Upper lobe of left lung (tissue), 6 donors: Measurements from ENCODE around the gene MX2. TPM values are rescaled to one million over a fixed set of nuclear protein-coding genes. Genes with fewer than 3 reads are reported as not detected.

Experiments used
- ATAC-seq, 2 donors: fragments of 200-7000 bp; cut with Tn5 transposase; one replicate each; pipeline ENCODE4 v1.9.1; 2022; ENCODE audit warnings: mild to moderate bottlenecking in 2 of 2, moderate library complexity in 2 of 2; ENCODE audit not compliant: low FRiP score in 2 of 2
- DNase-seq, 2 donors: peaks; one replicate each; pipeline ENCODE4 v3.0.0-alpha.2; 2019 to 2020
- H3K27ac ChIP-seq, 4 donors: fragments of 200-600 bp; sonication (generic); one replicate each; pipeline ENCODE4 v1.5.1; 2016 to 2019
- H3K27me3 ChIP-seq, 4 donors: fragments of 200-600 bp; sonication (generic); one replicate each; pipeline ENCODE4 v1.5.1; 2017 to 2019
- H3K36me3 ChIP-seq, 4 donors: fragments of 200-600 bp; sonication (generic); one replicate each; pipeline ENCODE4 v1.5.1; 2016 to 2019
- H3K4me1 ChIP-seq, 4 donors: fragments of 200-600 bp; sonication (generic); one replicate each; pipeline ENCODE4 v1.5.1; 2018 to 2019
- H3K4me3 ChIP-seq, 4 donors: fragments of 200-600 bp; sonication (generic); one replicate each; pipeline ENCODE4 v1.5.1; 2017 to 2019; ENCODE audit warnings: mild to moderate bottlenecking in 2 of 4, moderate library complexity in 1 of 4
- H3K9me3 ChIP-seq, 4 donors: fragments of 200-600 bp; sonication (generic); one replicate each; pipeline ENCODE4 v1.5.1; 2018 to 2019
- CTCF ChIP-seq, 6 experiments: fragments of 450-650 bp in 4 of 6; fragments of 200-600 bp in 2 of 6; sonication (generic) in 2 of 6; IDR thresholded peaks; one replicate each; pipeline ENCODE4 v1.5.1; 2016 to 2019; ENCODE audit warnings: antibody characterized with exemption in 6 of 6
- EP300 ChIP-seq, 4 donors: sonication (generic); formaldehyde crosslinking; IDR thresholded peaks; one replicate each; pipeline ENCODE4 v1.5.1; 2017; ENCODE audit warnings: antibody characterized with exemption in 4 of 4, control low read depth in 2 of 4
- POLR2A ChIP-seq, 4 donors: fragments of 450-650 bp; IDR thresholded peaks; one replicate each; pipeline ENCODE4 v1.5.1; 2016 to 2017; ENCODE audit warnings: antibody characterized with exemption in 4 of 4, mild to moderate bottlenecking in 2 of 4
- POLR2AphosphoS5 ChIP-seq, 2 donors: sonication (generic); formaldehyde crosslinking; IDR thresholded peaks; one replicate each; pipeline ENCODE4 v1.5.1; 2017; ENCODE audit warnings: antibody characterized with exemption in 2 of 2
- WGBS, 2 donors: methylation state at CpG; one replicate each; pipeline ENCODE4 v1.1.5; 2017 to 2018; 5-methylcytosine and 5-hydroxymethylcytosine counted together
- total RNA-seq, 6 donors: library from RNA; depleted of rRNA in 4 of 6; stranded (reverse); fragments of >200 nt in 4 of 6; gene quantifications; one replicate each; pipeline versions ENCODE4 v1.1.0 to v1.2.1, GENCODE V29; 2016 to 2021
- donor health status: DM: no; HTN: no; CAD: no; lungs with moderate emphysema.
- donor health status: DM: no; HTN: yes; CAD: no; lungs with severe emphysema.

MX2 gene
- total RNA-seq, 6 donors from 2014 or later: 5.8 to 37.2 (median 25.8) TPM

- H3K4me1 ChIP-seq: no peaks in the 10 kb centered on the region
Measured at GRCh38 chr21:41326414-41327080, 35.3 kb upstream of the MX2 start.

GRCh38 chr21:41327753-41328152 lies 34.1 kb upstream of the MX2 start:
- no peak for DNase-seq
- Histone ChIP-seq H3K4me3 (no peak overlapping the region), H3K9me3 (no peaks in the 10 kb centered on the region), H3K27ac (no peak overlapping the region), H3K36me3 (no peaks in the 10 kb centered on the region), H3K27me3 (no peaks in the 10 kb centered on the region), H3K4me1 (no peaks in the 10 kb centered on the region)
- 88 to 89% methylated on average over 8 of the region's 8 CpGs for WGBS, 2 donors
- peak in 1 of 2 donors; percentile 42 for ATAC-seq
- TF ChIP-seq EP300 (IDR thresholded peaks at IDR 0.05) (no peak), POLR2A (IDR thresholded peaks at IDR 0.05) (no peak), POLR2AphosphoS5 (IDR thresholded peaks at IDR 0.05) (no peak)

More at GRCh38 chr21:41326414-41327080, 35.3 kb upstream of the MX2 start:
- Histone ChIP-seq H3K36me3 (no peaks in the 10 kb centered on the region), H3K9me3 (no peaks in the 10 kb centered on the region), H3K27me3 (no peaks in the 10 kb centered on the region), H3K27ac (no peak overlapping the region), H3K4me3 (no peak overlapping the region)
- 79 to 91% methylated on average over 3 to 13 of the region's 13 CpGs for WGBS, 2 donors
- TF ChIP-seq CTCF (IDR thresholded peaks at IDR 0.05) (no peak), POLR2A (IDR thresholded peaks at IDR 0.05) (no peak), EP300 (IDR thresholded peaks at IDR 0.05) (no peak), POLR2AphosphoS5 (IDR thresholded peaks at IDR 0.05) (no peak)
- DNase-seq (peak in 1 of 2 donors; percentile 65), ATAC-seq (peak in 1 of 2 donors; percentile 21)

GRCh38 chr21:41328660-41329607 lies 32.9 kb upstream of the MX2 start:
- no peak for TF ChIP-seq CTCF (IDR thresholded peaks at IDR 0.05)
- no peak for TF ChIP-seq EP300 (IDR thresholded peaks at IDR 0.05)
- TF ChIP-seq POLR2A (IDR thresholded peaks at IDR 0.05): no peak
- no peak for TF ChIP-seq POLR2AphosphoS5 (IDR thresholded peaks at IDR 0.05)
- 75 to 77% methylated on average over 16 of the region's 16 CpGs for WGBS, 2 donors
- H3K27ac ChIP-seq: no peak overlapping the region
- ATAC-seq: no peak
- H3K27me3 ChIP-seq: no peaks in the 10 kb centered on the region
- no peaks in the 10 kb centered on the region for H3K36me3 ChIP-seq
- no peak for DNase-seq
- peaks cover 0 to 1% (median under 1%) of the 10 kb centered on the region in 4 donors for H3K9me3 ChIP-seq
- H3K4me3 ChIP-seq: no peak overlapping the region
- H3K4me1 ChIP-seq: no peaks in the 10 kb centered on the region

- Histone ChIP-seq H3K4me3 (no peak overlapping the region), H3K36me3 (no peaks in the 10 kb centered on the region), H3K4me1 (no peaks in the 10 kb centered on the region), H3K27me3 (no peaks in the 10 kb centered on the region), H3K27ac (no peak overlapping the region), H3K9me3 (peaks cover 0 to 8% (median 2%) of the 10 kb centered on the region in 4 donors)
- 91 to 100% methylated on average over 1 of the region's 1 CpG for WGBS, 2 donors
- TF ChIP-seq POLR2AphosphoS5 (IDR thresholded peaks at IDR 0.05) (no peak), EP300 (IDR thresholded peaks at IDR 0.05) (no peak), CTCF (IDR thresholded peaks at IDR 0.05) (no peak), POLR2A (IDR thresholded peaks at IDR 0.05) (no peak)
- ATAC-seq: no peak
- no peak for DNase-seq
Measured at GRCh38 chr21:41333752-41334151, 28.1 kb upstream of the MX2 start.

- Histone ChIP-seq H3K27me3 (no peaks in the 10 kb centered on the region), H3K27ac (no peak overlapping the region), H3K36me3 (no peaks in the 10 kb centered on the region), H3K4me3 (no peak overlapping the region), H3K4me1 (no peaks in the 10 kb centered on the region), H3K9me3 (peaks cover 0 to 8% (median 2%) of the 10 kb centered on the region in 4 donors)
- DNase-seq (no peak), ATAC-seq (peak in 1 of 2 donors; percentile 72)
- WGBS, 2 donors: 96 to 97% methylated on average over 3 of the region's 3 CpGs
- TF ChIP-seq EP300 (IDR thresholded peaks at IDR 0.05): no peak
- TF ChIP-seq POLR2AphosphoS5 (IDR thresholded peaks at IDR 0.05): no peak
- no peak for TF ChIP-seq POLR2A (IDR thresholded peaks at IDR 0.05)
- TF ChIP-seq CTCF (IDR thresholded peaks at IDR 0.05): no peak
Measured at GRCh38 chr21:41337515-41337914, 24.3 kb upstream of the MX2 start.
